Stimulated activated CD4-positive, alpha-beta T cell treated with anti-CD3 and anti-CD28 coated beads, Interleukin-12 subunit alpha, Interleukin-12 subunit beta, amount 100 ng/mL, for 24 hours (primary cell): ENCODE data around the gene PAIP2B.
"Not testable (repeated sequence)": the region's sequence is repeated elsewhere in the genome, so short reads cannot be mapped to it uniquely, and the experiment has no call there.

ENCODE experiments used
- DNase-seq, 2 experiments: peaks; one replicate each; pipeline ENCODE4 v3.0.0-alpha.2; 2020; ENCODE audit warnings: low read depth in 2 of 2

PAIP2B gene

GRCh38 chr2:71216501-71216900 is 10.4 kb downstream of the PAIP2B start:
- DNase-seq, result no peak

- no peak for DNase-seq
Measured at GRCh38 chr2:71215447-71215846, 11.5 kb downstream of the PAIP2B start.

- no peak for DNase-seq
Measured at GRCh38 chr2:71212336-71212735, 14.6 kb downstream of the PAIP2B start.

- no peak for DNase-seq
Measured at GRCh38 chr2:71210292-71210691, 16.6 kb downstream of the PAIP2B start.

GRCh38 chr2:71208756-71209155 is 18.1 kb downstream of the PAIP2B start:
- DNase-seq, result no peak

- no peak for DNase-seq
Measured at GRCh38 chr2:71207601-71208000, 19.3 kb downstream of the PAIP2B start.

- no peak for DNase-seq
Measured at GRCh38 chr2:71206271-71206670, 20.6 kb downstream of the PAIP2B start.

GRCh38 chr2:71191570-71191943 is 35.3 kb downstream of the PAIP2B start:
- DNase-seq, result no peak

GRCh38 chr2:71190656-71191569 is 36.0 kb downstream of the PAIP2B start:
- DNase-seq, result no peak

- no peak for DNase-seq
Measured at GRCh38 chr2:71187589-71187988, 39.3 kb downstream of the PAIP2B start.

GRCh38 chr2:71186973-71187372 is 39.9 kb downstream of the PAIP2B start:
- DNase-seq, result no peak

- DNase-seq, result not testable (repeated sequence)
Measured at GRCh38 chr2:71183306-71184115, 43.4 kb downstream of the PAIP2B start.

- no peak for DNase-seq
Measured at GRCh38 chr2:71181316-71181715, 45.6 kb downstream of the PAIP2B start.

GRCh38 chr2:71178836-71179235 is 48.1 kb downstream of the PAIP2B start:
- not testable (repeated sequence) for DNase-seq

- DNase-seq, result no peak
Measured at GRCh38 chr2:71174207-71174606, 52.7 kb downstream of the PAIP2B start.

- DNase-seq, result no peak
Measured at GRCh38 chr2:71173096-71173495, 53.8 kb downstream of the PAIP2B start.

- DNase-seq, result no peak
Measured at GRCh38 chr2:71166812-71167211, 60.1 kb downstream of the PAIP2B start.

GRCh38 chr2:71157124-71157793 is 69.6 kb downstream of the PAIP2B start:
- DNase-seq, result peak; percentile 24 to 61

GRCh38 chr2:71156573-71156972 is 70.3 kb downstream of the PAIP2B start:
- no peak for DNase-seq

GRCh38 chr2:71155846-71156245 is 71.1 kb downstream of the PAIP2B start:
- no peak for DNase-seq

- DNase-seq, result no peak
Measured at GRCh38 chr2:71154798-71155197, 72.1 kb downstream of the PAIP2B start.

- no peak for DNase-seq
Measured at GRCh38 chr2:71154279-71154678, 72.6 kb downstream of the PAIP2B start.
